K562 (cell line): ENCODE measurements around the gene MED17.

ENCODE experiments used
- PHF20 ChIP-seq: fragments of 450-650 bp; IDR thresholded peaks from 2 replicates; pipeline ENCODE4 v1.6.1; 2018; ENCODE audit not compliant: partially characterized antibody
- PRMT5 ChIP-seq: sonication (generic); formaldehyde crosslinking; IDR thresholded peaks from 2 replicates; pipeline ENCODE4 v1.5.0; 2020; ENCODE audit warnings: missing genetic modification reagents
- ZNF311 ChIP-seq: fragments of 250-450 bp; sonication (Bioruptor Pico); IDR thresholded peaks from 2 replicates; pipeline ENCODE4 v1.4.0; 2020; ENCODE audit warnings: mild to moderate bottlenecking, moderate library complexity

DNA sequence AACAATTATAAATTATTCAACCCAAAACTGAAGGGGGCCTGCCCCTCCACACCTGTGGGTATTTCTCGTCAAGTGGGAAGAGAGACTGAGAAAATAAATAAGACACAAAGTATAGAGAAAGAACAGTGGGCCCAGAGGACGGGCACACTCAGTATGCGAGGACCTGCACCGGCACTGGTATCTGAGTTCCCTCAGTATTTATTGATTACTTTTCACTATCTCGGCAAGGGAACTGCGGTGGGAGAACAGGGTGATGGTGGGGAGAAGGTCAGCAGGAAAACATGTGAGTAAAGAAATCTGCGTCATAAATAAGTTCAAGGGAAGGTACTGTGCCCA is 39.4 kb upstream of the MED17 start:
- no peak for TF ChIP-seq ZNF311 (CRISPR knock-in tag)
- no peak for TF ChIP-seq PRMT5 (CRISPR knock-in tag)
- TF ChIP-seq PHF20: no peak
